ENCODE results near the gene YTHDF2.

The YTHDF2 gene

GRCh38 chr1:28691627-28692026, 45.1 kb upstream of the YTHDF2 start (continued):
- TF ChIP-seq, protein P1, sequence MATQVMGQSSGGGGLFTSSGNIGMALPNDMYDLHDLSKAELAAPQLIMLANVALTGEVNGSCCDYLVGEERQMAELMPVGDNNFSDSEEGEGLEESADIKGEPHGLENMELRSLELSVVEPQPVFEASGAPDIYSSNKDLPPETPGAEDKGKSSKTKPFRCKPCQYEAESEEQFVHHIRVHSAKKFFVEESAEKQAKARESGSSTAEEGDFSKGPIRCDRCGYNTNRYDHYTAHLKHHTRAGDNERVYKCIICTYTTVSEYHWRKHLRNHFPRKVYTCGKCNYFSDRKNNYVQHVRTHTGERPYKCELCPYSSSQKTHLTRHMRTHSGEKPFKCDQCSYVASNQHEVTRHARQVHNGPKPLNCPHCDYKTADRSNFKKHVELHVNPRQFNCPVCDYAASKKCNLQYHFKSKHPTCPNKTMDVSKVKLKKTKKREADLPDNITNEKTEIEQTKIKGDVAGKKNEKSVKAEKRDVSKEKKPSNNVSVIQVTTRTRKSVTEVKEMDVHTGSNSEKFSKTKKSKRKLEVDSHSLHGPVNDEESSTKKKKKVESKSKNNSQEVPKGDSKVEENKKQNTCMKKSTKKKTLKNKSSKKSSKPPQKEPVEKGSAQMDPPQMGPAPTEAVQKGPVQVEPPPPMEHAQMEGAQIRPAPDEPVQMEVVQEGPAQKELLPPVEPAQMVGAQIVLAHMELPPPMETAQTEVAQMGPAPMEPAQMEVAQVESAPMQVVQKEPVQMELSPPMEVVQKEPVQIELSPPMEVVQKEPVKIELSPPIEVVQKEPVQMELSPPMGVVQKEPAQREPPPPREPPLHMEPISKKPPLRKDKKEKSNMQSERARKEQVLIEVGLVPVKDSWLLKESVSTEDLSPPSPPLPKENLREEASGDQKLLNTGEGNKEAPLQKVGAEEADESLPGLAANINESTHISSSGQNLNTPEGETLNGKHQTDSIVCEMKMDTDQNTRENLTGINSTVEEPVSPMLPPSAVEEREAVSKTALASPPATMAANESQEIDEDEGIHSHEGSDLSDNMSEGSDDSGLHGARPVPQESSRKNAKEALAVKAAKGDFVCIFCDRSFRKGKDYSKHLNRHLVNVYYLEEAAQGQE (tag by site-specific recombination; IDR thresholded peaks at IDR 0.05): peak; percentile 78
- TF ChIP-seq ZNF510 (tag by site-specific recombination; IDR thresholded peaks at IDR 0.05; ENCODE audit: insufficient replicate concordance) (peak; percentile 83), KLF7 (tag by site-specific recombination; IDR thresholded peaks at IDR 0.05; ENCODE audit: borderline replicate concordance) (peak; percentile 64; the same call in 1 of the 2 replicates), ZNF610 (tag by site-specific recombination; IDR thresholded peaks at IDR 0.05; ENCODE audit: borderline replicate concordance) (0 out of 2 replicates have a peak, but pooled peaks have one; percentile 38), ZNF558 (tag by site-specific recombination; IDR thresholded peaks at IDR 0.05) (peak; percentile 85), ZNF501 (tag by site-specific recombination; IDR thresholded peaks at IDR 0.05) (peak; percentile 87; the same call in 1 of the 2 replicates), ZNF223 (tag by site-specific recombination; IDR thresholded peaks at IDR 0.05) (peak; percentile 59; the same call in 1 of the 2 replicates), ZNF560 (tag by site-specific recombination; IDR thresholded peaks at IDR 0.05; ENCODE audit: borderline replicate concordance) (peak; percentile 95), ZXDB (tag by site-specific recombination; IDR thresholded peaks at IDR 0.05) (peak; percentile 77), ZNF433 (tag by site-specific recombination; IDR thresholded peaks at IDR 0.05; ENCODE audit: low read depth) (peak; percentile 97), SP3 (tag by site-specific recombination; IDR thresholded peaks at IDR 0.05) (peak; percentile 41; the same call in 1 of the 2 replicates), ZNF354C (tag by site-specific recombination; IDR thresholded peaks at IDR 0.05; ENCODE audit: borderline replicate concordance, low read depth) (peak; percentile 91; the same call in 1 of the 2 replicates), RBAK (tag by site-specific recombination; IDR thresholded peaks at IDR 0.05) (peak; percentile 84), ZNF426 (tag by site-specific recombination; IDR thresholded peaks at IDR 0.05) (peak; percentile 97), ZNF341 (tag by site-specific recombination; IDR thresholded peaks at IDR 0.05; ENCODE audit: low read depth) (peak; percentile 28; the same call in 1 of the 2 replicates), ZNF530 (tag by site-specific recombination; IDR thresholded peaks at IDR 0.05; ENCODE audit: low read depth) (peak; percentile 63; the same call in 1 of the 2 replicates), ZFP37 (tag by site-specific recombination; IDR thresholded peaks at IDR 0.05) (peak; percentile 82), ZNF292 (tag by site-specific recombination; IDR thresholded peaks at IDR 0.05; ENCODE audit: borderline replicate concordance, low read depth) (peak; percentile 78), ZNF791 (tag by site-specific recombination; IDR thresholded peaks at IDR 0.05) (peak; percentile 75), ZFP3 (tag by site-specific recombination; IDR thresholded peaks at IDR 0.05; ENCODE audit: low read depth) (0 out of 2 replicates have a peak, but pooled peaks have one; percentile 15), ZNF629 (tag by site-specific recombination; IDR thresholded peaks at IDR 0.05) (peak; percentile 62)
- TF ChIP-seq, protein P2, sequence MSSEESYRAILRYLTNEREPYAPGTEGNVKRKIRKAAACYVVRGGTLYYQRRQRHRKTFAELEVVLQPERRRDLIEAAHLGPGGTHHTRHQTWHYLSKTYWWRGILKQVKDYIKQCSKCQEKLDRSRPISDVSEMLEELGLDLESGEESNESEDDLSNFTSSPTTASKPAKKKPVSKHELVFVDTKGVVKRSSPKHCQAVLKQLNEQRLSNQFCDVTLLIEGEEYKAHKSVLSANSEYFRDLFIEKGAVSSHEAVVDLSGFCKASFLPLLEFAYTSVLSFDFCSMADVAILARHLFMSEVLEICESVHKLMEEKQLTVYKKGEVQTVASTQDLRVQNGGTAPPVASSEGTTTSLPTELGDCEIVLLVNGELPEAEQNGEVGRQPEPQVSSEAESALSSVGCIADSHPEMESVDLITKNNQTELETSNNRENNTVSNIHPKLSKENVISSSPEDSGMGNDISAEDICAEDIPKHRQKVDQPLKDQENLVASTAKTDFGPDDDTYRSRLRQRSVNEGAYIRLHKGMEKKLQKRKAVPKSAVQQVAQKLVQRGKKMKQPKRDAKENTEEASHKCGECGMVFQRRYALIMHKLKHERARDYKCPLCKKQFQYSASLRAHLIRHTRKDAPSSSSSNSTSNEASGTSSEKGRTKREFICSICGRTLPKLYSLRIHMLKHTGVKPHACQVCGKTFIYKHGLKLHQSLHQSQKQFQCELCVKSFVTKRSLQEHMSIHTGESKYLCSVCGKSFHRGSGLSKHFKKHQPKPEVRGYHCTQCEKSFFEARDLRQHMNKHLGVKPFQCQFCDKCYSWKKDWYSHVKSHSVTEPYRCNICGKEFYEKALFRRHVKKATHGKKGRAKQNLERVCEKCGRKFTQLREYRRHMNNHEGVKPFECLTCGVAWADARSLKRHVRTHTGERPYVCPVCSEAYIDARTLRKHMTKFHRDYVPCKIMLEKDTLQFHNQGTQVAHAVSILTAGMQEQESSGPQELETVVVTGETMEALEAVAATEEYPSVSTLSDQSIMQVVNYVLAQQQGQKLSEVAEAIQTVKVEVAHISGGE (tag by site-specific recombination; conservative IDR thresholded peaks at IDR 0.05; ENCODE audit: low read depth): peak; percentile 83
